NCI-H1048 (cell line): ENCODE data around the gene RFX7.

Experiments used
- DNase-seq: peaks from one replicate; lab custom pipeline; 2025; lab: John Stamatoyannopoulos, UW

RFX7 gene

GRCh38 chr15:56244038-56244810 lies 545 bp upstream of the RFX7 start:
- DNase-seq, result no peak

GRCh38 chr15:56242576-56243162 lies 1.0 kb downstream of the RFX7 start:
- DNase-seq, result no peak

- DNase-seq, result no peak
Observed at GRCh38 chr15:56241374-56242105, 2.1 kb downstream of the RFX7 start.

- no peak for DNase-seq
Observed at GRCh38 chr15:56240390-56240789, 3.3 kb downstream of the RFX7 start.

GRCh38 chr15:56236197-56236596 lies 7.5 kb downstream of the RFX7 start:
- no peak for DNase-seq

- DNase-seq, result no peak
Observed at GRCh38 chr15:56234804-56235203, 8.9 kb downstream of the RFX7 start.

GRCh38 chr15:56233549-56233948 lies 10.1 kb downstream of the RFX7 start:
- DNase-seq, result no peak

- no peak for DNase-seq
Observed at GRCh38 chr15:56232058-56232457, 11.6 kb downstream of the RFX7 start.

- DNase-seq, result no peak
Observed at GRCh38 chr15:56228854-56229253, 14.8 kb downstream of the RFX7 start.

GRCh38 chr15:56228352-56228751 lies 15.3 kb downstream of the RFX7 start:
- no peak for DNase-seq

GRCh38 chr15:56227780-56228179 lies 15.9 kb downstream of the RFX7 start:
- DNase-seq, result no peak

GRCh38 chr15:56227306-56227705 lies 16.4 kb downstream of the RFX7 start:
- no peak for DNase-seq

- no peak for DNase-seq
Observed at GRCh38 chr15:56225520-56225919, 18.2 kb downstream of the RFX7 start.

- no peak for DNase-seq
Observed at GRCh38 chr15:56222302-56222701, 21.4 kb downstream of the RFX7 start.

GRCh38 chr15:56217341-56217740 lies 26.3 kb downstream of the RFX7 start:
- no peak for DNase-seq

- no peak for DNase-seq
Observed at GRCh38 chr15:56215769-56216168, 27.9 kb downstream of the RFX7 start.

GRCh38 chr15:56211960-56212550 lies 31.6 kb downstream of the RFX7 start:
- no peak for DNase-seq

- DNase-seq, result no peak
Observed at GRCh38 chr15:56211064-56211463, 32.6 kb downstream of the RFX7 start.

GRCh38 chr15:56208641-56209155 lies 35.0 kb downstream of the RFX7 start:
- DNase-seq, result no peak

- DNase-seq, result no peak
Observed at GRCh38 chr15:56208185-56208584, 35.5 kb downstream of the RFX7 start.

- DNase-seq, result no peak
Observed at GRCh38 chr15:56207711-56208110, 36.0 kb downstream of the RFX7 start.

GRCh38 chr15:56207092-56207491 lies 36.6 kb downstream of the RFX7 start:
- no peak for DNase-seq
